Central memory CD4-positive, alpha-beta T cell (primary cell): Measurements from ENCODE around the gene ELMOD1.
A peak's percentile ranks its signal among the peaks of the same experiment; 100 is the strongest.

Experiments
- DNase-seq: peaks from one replicate; pipeline ENCODE4 v3.0.0; 2022

Gene ELMOD1

GRCh38 chr11:107651672-107652071, 60.7 kb downstream of the ELMOD1 start:
- no peak for DNase-seq

- no peak for DNase-seq
These were observed 62.1 kb downstream of the ELMOD1 start for GRCh38 chr11:107653076-107653475.

- no peak for DNase-seq
These were observed 64.7 kb downstream of the ELMOD1 start for GRCh38 chr11:107655602-107656001.

GRCh38 chr11:107659310-107659709, 68.4 kb downstream of the ELMOD1 start:
- DNase-seq, result no peak

- no peak for DNase-seq
These were observed 69.1 kb downstream of the ELMOD1 start for GRCh38 chr11:107660066-107660465.

- no peak for DNase-seq
These were observed 70.7 kb downstream of the ELMOD1 start for GRCh38 chr11:107661656-107662055.

GRCh38 chr11:107665018-107665417, 74.1 kb downstream of the ELMOD1 start:
- no peak for DNase-seq

- DNase-seq, result no peak
These were observed 76.1 kb downstream of the ELMOD1 start for GRCh38 chr11:107666911-107667613.

- DNase-seq, result no peak
These were observed 78.3 kb downstream of the ELMOD1 start for GRCh38 chr11:107669191-107669740.

GRCh38 chr11:107669893-107670601, 79.1 kb downstream of the ELMOD1 start:
- DNase-seq, result no peak

GRCh38 chr11:107675902-107676301, 85.0 kb downstream of the ELMOD1 start:
- no peak for DNase-seq

GRCh38 chr11:107676336-107677057, 85.5 kb downstream of the ELMOD1 start:
- DNase-seq, result no peak

- DNase-seq, result no peak
These were observed 87.1 kb downstream of the ELMOD1 start for GRCh38 chr11:107677924-107678631.

GRCh38 chr11:107678632-107678971, 87.7 kb downstream of the ELMOD1 start:
- DNase-seq, result no peak

- DNase-seq, result no peak
These were observed 88.5 kb downstream of the ELMOD1 start for GRCh38 chr11:107679255-107680024.

- no peak for DNase-seq
These were observed 91.2 kb downstream of the ELMOD1 start for GRCh38 chr11:107682171-107682570.

- DNase-seq, result no peak
These were observed 91.6 kb downstream of the ELMOD1 start for GRCh38 chr11:107682572-107682971.

- no peak for DNase-seq
These were observed 92.1 kb downstream of the ELMOD1 start for GRCh38 chr11:107683061-107683460.

GRCh38 chr11:107683807-107684206, 92.9 kb downstream of the ELMOD1 start:
- no peak for DNase-seq

- DNase-seq, result no peak
These were observed 97.5 kb downstream of the ELMOD1 start for GRCh38 chr11:107688322-107688918.

GRCh38 chr11:107689317-107690202, 98.6 kb downstream of the ELMOD1 start:
- peak; percentile 34 for DNase-seq
